NOMO-1 (cell line): ENCODE measurements around the gene CD207.
"Not testable (repeated sequence)": the region's sequence is repeated elsewhere in the genome, so short reads cannot be mapped to it uniquely, and the experiment has no call there.

Source experiments
- DNase-seq, 2 experiments: peaks; one replicate each; lab custom pipeline; 2025; ENCODE audit not compliant: unreplicated experiment in 2 of 2; lab: John Stamatoyannopoulos, UW

CD207 gene

GRCh38 chr2:70835643-70836042 is at the start of gene CD207:
Gene CD207, minus strand, starts transcription at chr2:70835816. Its CDS starts 40 bp downstream, at chr2:70835776.
- DNase-seq, result no peak

GRCh38 chr2:70878543-70878942 is 42.9 kb upstream of the CD207 start:
- DNase-seq, result not testable (repeated sequence)

DNA sequence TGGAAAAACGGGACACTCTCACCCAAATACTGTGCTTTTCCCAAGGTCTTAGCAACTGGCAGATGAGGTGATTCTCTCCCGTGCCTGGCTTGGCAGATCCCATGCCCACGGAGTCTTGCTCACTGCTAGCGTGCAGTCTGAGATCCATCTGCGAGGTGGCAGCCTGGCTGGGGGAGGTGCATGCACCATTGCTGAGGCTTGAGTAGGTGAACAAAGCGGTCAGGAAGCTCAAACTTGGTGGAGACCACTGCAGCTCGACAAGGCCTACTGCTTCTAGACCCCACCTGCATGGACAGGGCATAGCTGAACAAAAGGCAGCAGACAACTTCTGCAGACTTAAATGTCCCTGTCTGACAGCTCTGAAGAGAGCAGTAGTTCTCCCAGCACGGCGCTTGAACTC is 40.5 kb upstream of the CD207 start:
- DNase-seq, result not testable (repeated sequence)

DNA sequence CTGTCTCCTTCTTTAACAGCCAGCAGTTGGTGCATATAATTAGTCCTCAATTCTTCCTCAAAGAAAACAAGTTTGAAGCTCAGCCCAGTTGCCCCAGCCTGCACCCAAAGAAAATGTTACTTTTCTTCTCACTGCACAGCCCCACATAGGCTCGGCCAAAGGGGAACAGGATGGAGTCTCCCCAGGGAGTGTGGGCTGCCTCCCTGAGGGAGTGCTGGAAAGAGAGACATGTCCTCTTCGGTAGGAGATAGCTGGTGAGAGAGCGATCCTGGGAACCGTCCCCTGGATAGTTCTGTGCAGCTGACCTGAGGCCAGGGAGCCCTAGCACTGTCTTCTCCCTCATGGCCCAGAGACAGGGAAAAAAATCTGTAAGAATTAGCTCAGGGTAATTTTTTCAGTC is 37.9 kb upstream of the CD207 start:
- no peak for DNase-seq

GRCh38 chr2:70871398-70872211 is 36.0 kb upstream of the CD207 start:
- peak; percentile 74 to 81 for DNase-seq

DNA sequence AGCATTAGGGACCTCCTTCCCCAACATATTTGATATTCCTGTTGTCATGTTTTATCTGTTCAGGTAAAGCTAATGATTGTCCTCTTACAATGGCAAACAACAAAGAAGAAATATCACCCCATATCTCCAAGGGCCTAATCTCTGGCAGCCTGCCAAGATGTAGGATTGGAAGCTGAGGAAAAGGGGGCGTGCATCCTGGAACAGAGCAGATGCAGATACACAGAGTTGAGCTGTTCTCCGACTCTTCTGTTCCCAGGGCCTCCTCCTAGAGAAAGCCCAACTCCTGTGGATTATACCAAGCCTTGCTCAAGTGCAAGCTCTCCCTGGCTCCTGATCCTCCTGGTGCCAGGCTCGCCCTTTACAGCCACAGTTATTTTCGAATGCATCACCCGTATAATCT is 35.2 kb upstream of the CD207 start:
- no peak for DNase-seq

GRCh38 chr2:70868970-70869369 is 33.4 kb upstream of the CD207 start:
- DNase-seq, result no peak

DNA sequence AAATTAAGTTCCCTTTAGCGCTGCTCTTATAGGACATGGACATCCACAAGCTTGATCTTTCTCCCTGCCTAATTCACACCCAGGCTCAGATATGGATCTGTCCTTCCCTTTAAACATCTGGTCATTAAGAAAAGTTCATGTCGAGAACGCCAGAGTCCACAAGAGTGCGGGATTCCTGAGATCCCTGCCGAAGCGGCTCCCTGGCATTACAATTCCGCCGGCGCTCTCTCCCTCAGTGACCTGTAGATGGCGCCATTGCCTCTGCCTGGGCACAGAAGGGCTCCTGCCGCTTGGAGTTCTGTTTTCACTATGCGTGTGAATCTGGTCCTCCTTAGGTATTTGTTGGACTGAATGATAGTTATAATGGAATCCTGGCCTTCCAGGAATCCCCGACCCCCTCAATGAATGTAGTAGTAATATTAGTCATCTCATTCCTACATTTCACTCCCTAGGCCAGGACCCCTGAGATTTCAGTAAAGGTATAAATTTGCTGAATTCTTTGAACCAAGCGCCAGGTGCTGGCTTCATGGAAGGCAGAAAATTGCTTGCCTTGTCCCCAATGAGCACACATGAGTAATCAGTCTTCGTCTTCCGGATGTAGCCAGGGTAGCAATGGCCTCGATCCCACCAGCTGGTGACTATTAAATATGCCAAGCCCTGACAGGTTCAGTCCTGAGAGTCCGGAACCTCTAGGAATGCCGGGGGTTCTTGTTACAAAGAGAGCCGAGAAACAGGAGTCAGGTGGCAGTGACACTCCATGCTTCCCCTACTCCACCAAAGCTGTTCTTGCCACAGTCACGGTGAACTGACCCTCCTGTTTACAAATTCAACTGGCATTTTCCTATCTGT is 26.4 kb upstream of the CD207 start:
- DNase-seq, result peak; percentile 43 to 68

DNA sequence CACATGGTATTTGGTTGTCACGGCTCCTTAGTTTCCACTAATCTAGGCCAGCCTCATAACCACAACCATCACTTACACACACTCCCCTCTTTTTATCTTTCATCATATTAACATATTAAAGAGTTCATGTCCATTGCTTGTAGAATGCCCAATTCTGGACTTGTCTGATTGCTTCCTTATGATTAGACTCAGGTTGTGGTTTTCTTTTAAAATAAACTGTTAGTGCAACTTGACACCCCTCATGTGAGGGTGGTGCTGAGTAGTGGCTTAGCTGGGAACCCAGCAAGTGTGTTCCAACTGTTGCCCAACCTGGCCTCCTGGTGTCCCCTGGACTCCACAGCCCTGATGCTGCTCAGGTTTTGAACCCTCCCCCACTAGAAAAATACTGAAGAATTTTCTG is 20.1 kb upstream of the CD207 start:
- no peak for DNase-seq

- peak in 1 of 2 experiments; percentile 14 for DNase-seq
Measured at GRCh38 chr2:70854411-70854810, 18.8 kb upstream of the CD207 start.

- peak in 1 of 2 experiments; percentile 42 for DNase-seq
Measured at GRCh38 chr2:70852824-70853223, 17.2 kb upstream of the CD207 start.

DNA sequence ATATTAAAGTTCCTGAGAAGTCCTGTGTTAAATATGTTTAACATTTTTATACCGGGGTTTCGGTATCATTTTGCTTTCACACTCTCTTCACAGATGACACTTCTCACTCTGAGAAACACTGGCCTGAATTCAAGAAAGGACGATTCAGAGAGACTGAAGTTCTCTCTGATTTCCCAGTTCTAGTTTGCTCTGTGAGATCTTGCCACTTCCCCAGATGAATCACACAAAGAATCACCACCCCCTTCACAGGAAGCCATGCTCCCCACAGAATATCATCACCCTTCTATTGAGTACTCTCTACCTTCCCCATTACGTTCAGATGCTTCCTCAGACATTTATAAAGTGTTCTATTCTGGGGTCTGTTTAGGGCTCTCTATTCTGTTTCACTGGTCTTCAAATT is 16.1 kb upstream of the CD207 start:
- DNase-seq, result peak; percentile 55 to 90

GRCh38 chr2:70850925-70851324 is 15.3 kb upstream of the CD207 start:
- DNase-seq, result no peak

- DNase-seq, result no peak
Measured at GRCh38 chr2:70842401-70842800, 6.8 kb upstream of the CD207 start.

- no peak for DNase-seq
Measured at GRCh38 chr2:70837980-70838925, 2.6 kb upstream of the CD207 start.

DNA sequence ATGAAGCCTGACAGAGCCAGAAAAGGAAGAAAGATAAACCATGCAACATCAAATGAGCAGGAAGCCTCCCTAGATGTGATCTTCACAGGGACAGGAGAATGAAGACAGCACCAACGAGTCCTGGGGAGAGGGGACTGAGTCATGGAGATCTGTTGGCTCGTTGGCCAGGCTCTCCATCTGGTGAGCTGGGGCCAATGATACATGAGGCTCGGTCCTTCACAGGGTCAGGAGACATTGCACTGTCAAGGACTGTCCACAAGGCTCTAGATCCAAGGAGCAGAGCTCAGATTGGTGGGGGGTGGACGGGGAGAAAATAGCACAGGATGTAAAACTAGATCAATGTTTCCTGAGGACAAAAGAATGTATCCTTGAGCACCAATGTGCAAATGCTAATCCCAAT is 735 bp downstream of the CD207 start:
- DNase-seq, result no peak

DNA sequence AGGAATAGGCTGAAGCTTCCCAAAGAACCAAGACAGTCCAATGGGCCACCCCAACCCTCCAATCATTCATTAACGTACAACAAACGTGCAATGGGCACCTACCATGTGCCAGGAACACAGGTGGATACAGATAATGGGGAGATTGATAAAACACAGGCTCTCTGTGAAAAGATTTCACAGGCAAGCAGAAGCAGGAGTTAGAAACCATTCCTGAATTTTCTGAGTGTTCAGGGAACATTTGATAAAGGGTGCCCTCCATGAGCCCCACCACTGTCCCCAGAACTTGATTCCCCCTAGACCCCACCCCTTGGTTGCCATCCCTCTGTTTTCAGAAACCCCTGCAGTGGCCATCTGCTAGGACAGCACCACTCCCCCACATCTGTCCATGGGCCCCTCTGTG is 1.5 kb downstream of the CD207 start:
- DNase-seq, result no peak

DNA sequence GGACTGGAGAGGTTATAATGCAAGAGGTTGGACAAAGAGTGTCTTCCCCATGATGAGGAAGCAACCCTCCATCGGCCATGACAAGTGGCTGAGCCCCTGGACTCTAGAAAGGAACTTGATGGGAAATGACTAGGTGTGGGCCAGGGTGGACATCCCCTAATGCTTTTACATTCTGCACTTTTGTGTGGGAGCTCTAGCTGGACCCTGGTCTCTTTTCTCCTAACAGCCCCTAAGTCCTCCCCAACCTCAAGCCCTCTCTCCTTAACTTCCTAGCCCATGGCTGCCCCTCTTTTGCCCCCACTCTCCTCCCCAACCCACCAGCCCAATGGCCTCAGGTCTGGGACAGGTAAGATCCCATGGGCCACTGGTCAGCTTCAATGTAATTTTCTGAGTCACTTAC is 2.4 kb downstream of the CD207 start:
- no peak for DNase-seq

DNA sequence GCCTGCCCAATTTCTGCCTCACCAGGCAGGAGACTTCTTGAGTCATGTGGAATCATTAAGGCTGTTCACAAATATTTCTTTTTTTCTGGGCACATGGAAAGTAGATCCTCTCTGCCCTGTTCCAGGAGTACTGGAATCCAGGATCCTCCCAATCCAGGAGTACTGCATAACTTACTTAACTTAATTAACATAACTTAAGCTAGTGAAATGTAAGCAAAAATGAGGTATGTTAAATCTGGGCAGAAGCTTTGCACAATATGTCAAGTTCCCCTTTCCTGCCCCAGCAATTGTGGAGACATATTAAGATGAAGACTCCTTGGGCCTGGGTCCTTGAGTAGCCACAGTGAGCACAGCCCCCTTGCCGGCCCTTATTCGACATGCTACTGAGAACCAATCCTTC is 3.2 kb downstream of the CD207 start:
- DNase-seq, result peak in 1 of 2 experiments; percentile 29

- no peak for DNase-seq
Measured at GRCh38 chr2:70831861-70832260, 3.8 kb downstream of the CD207 start.

DNA sequence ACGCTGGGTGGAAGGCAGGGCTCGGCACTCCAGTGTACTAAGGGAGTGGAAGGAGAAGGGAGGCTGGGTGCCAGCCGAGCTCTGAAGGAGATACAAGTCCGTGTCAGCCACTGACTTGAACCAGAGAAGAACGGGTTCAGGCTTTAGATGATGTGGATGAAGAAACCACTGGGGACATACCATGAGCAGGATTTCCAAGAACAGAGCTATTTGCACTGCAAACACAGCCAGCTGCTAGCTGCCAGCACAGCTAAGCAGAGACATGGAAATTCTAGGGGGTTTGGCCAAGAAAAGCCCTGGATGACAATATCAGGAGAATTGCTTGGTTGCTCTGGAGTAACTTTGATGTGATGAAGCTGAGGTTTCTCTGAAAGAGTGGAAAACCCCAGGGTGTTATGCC is 5.2 kb downstream of the CD207 start:
- DNase-seq, result no peak
